Endothelial cell of umbilical vein (primary cell): ENCODE data around the gene C6orf136. TPM values are rescaled to one million over a fixed set of nuclear protein-coding genes. Genes with fewer than 3 reads are reported as not detected.

Source experiments
- Bru-seq: library from RNA; stranded (reverse); fragments of 400-500 nt; gene quantifications from one replicate; lab custom pipeline; 2021; lab: Mats Ljungman, UMichigan
- BruChase-seq, 2 experiments: library from RNA; stranded (reverse); fragments of 400-500 nt; gene quantifications; one replicate each; lab custom pipeline; 2021; lab: Mats Ljungman, UMichigan
- BruUV-seq: library from RNA; stranded (reverse); fragments of 400-500 nt; replicated peaks from 2 replicates; lab custom pipeline; 2021; lab: Mats Ljungman, UMichigan
- CTCF ChIA-PET: fragments of 300-600, 350-600 bp; sonication (Branson Sonifier 250); formaldehyde crosslinking; loops from one replicate; lab custom pipeline; 2021; ENCODE audit warnings: antibody characterized with exemption, inconsistent platforms; lab: Charles Lee
- POLR2A ChIA-PET: fragments of 300-600, 350-600 bp; sonication (Branson Sonifier 250); formaldehyde crosslinking; loops from one replicate; lab custom pipeline; 2021; ENCODE audit warnings: antibody characterized with exemption, inconsistent platforms; lab: Charles Lee
- DNase-seq: peaks from one replicate; pipeline ENCODE4 v3.0.0-alpha.2; 2011; ENCODE audit warnings: low read depth, low spot score
- FAIRE-seq: peaks from 2 replicates; lab custom pipeline; 2011; peaks lifted over from hg19 to GRCh38; lab: Jason Lieb, UNC
- H2AFZ ChIP-seq: 2 replicates; pipeline ENCODE4 v1.6.0; 2012; ENCODE audit warnings: low read depth, low read length, control low read depth, inconsistent platforms
- H3K27ac ChIP-seq: 2 replicates; pipeline ENCODE4 v1.5.1; 2011; ENCODE audit warnings: low read depth, mild to moderate bottlenecking, control low read depth, low read length, moderate library complexity; ENCODE audit not compliant: insufficient read depth
- H3K27me3 ChIP-seq, 2 experiments: 2 replicates each; pipeline versions ENCODE4 v1.6.0 to v1.6.1; 2011; ENCODE audit warnings: low read length in 2 of 2, mixed read lengths in 1 of 2; ENCODE audit not compliant: control insufficient read depth in 2 of 2, insufficient read depth in 2 of 2
- H3K36me3 ChIP-seq, 2 experiments: 2 replicates in 1 of 2; 3 replicates in 1 of 2; pipeline ENCODE4 v1.5.1; 2011; ENCODE audit warnings: low read length in 2 of 2, mild to moderate bottlenecking in 1 of 2, moderate library complexity in 1 of 2; ENCODE audit not compliant: control insufficient read depth in 2 of 2, insufficient read depth in 2 of 2; ENCODE audit errors: extremely low read depth in 1 of 2
- H3K4me1 ChIP-seq: 3 replicates; pipeline ENCODE4 v1.5.1; 2011; ENCODE audit warnings: mild to moderate bottlenecking, low read length; ENCODE audit not compliant: control insufficient read depth, insufficient read depth; ENCODE audit errors: extremely low read depth
- H3K4me2 ChIP-seq: 2 replicates; pipeline ENCODE4 v1.6.1; 2011; ENCODE audit warnings: low read length, control low read depth, mixed read lengths; ENCODE audit not compliant: insufficient read depth
- H3K4me3 ChIP-seq, 3 experiments: fragments of 200-600 bp in 1 of 3; sonication (generic), shearing (Covaris generic) in 1 of 3; replicated peaks in 1 of 3; 2 replicates each; pipeline ENCODE4 v1.5.1; 2011 to 2016; ENCODE audit warnings: control low read depth in 3 of 3, low read length in 3 of 3, mild to moderate bottlenecking in 2 of 3, inconsistent platforms in 1 of 3, low read depth in 1 of 3, moderate library complexity in 1 of 3; ENCODE audit not compliant: insufficient read depth in 1 of 3
- H3K79me2 ChIP-seq: 2 replicates; pipeline ENCODE4 v1.6.0; 2012; ENCODE audit warnings: low read length, inconsistent platforms; ENCODE audit not compliant: control insufficient read depth, insufficient read depth
- H3K9ac ChIP-seq: replicated peaks from 2 replicates; pipeline ENCODE3; 2011; ENCODE audit warnings: low read length, control low read depth; ENCODE audit not compliant: insufficient read depth; ENCODE audit errors: extremely low read depth
- H3K9me1 ChIP-seq: replicated peaks from 3 replicates; pipeline ENCODE4 v1.6.0; 2011; ENCODE audit warnings: mild to moderate bottlenecking, low read length; ENCODE audit not compliant: control insufficient read depth, insufficient read depth; ENCODE audit errors: extremely low read depth
- H3K9me3 ChIP-seq: replicated peaks from 2 replicates; pipeline ENCODE4 v1.5.1; 2012; ENCODE audit warnings: low read length, inconsistent platforms; ENCODE audit not compliant: control insufficient read depth, insufficient read depth
- H4K20me1 ChIP-seq: replicated peaks from 2 replicates; pipeline ENCODE3; 2011; ENCODE audit warnings: mild to moderate bottlenecking, low read length; ENCODE audit not compliant: control insufficient read depth, insufficient read depth; ENCODE audit errors: extremely low read depth
- EZH2 ChIP-seq: IDR thresholded peaks from 2 replicates; pipeline ENCODE4 v1.6.1; 2012; ENCODE audit warnings: borderline replicate concordance, low read depth, mild to moderate bottlenecking, moderate library complexity, low read length, inconsistent platforms; ENCODE audit not compliant: severe bottlenecking
- FOS ChIP-seq: IDR thresholded peaks from 2 replicates; pipeline ENCODE4 v1.6.1; 2011; ENCODE audit warnings: mild to moderate bottlenecking, low read length, moderate library complexity, borderline replicate concordance; ENCODE audit not compliant: insufficient read depth
- GATA2 ChIP-seq: IDR thresholded peaks from 2 replicates; pipeline ENCODE4 v1.7.0; 2011; ENCODE audit warnings: low read depth, mild to moderate bottlenecking, moderate library complexity, mixed read lengths, low read length; ENCODE audit not compliant: insufficient read length, insufficient read depth
- JUN ChIP-seq: IDR thresholded peaks from 2 replicates; pipeline ENCODE4 v1.6.1; 2011; ENCODE audit warnings: borderline replicate concordance, low read depth; ENCODE audit not compliant: insufficient read length, insufficient read depth
- POLR2AphosphoS5 ChIP-seq: IDR thresholded peaks from 2 replicates; pipeline ENCODE4 v1.6.1; 2012; ENCODE audit warnings: low read depth, mild to moderate bottlenecking, control low read depth, low read length, moderate library complexity; ENCODE audit not compliant: insufficient read depth
- dilution Hi-C: fragments of 300-500 bp; cut with MboI; formaldehyde crosslinking; loops from one replicate; pipeline ENCODE4 v1.15.0; 2019; ENCODE audit warnings: low sequenced_read_pairs; ENCODE audit not compliant: extremely low pct_ligation_motif_present
- intact Hi-C: fragments of 100-400 bp; cut with micrococcal nuclease; formaldehyde crosslinking; loops from one replicate; pipeline ENCODE4 v1.10.0; 2022
- long read RNA-seq: library from polyadenylated mRNA; stranded (forward); transcript quantifications from one replicate; pipeline ENCODE4 v2.0.0, GENCODE V29; 2021
- polyA minus RNA-seq, 3 experiments: library from RNA; depleted of rRNA, polyadenylated mRNA; stranded (reverse); fragments of >200 nt; gene quantifications; 1 replicate in 1 of 3; 2 replicates in 2 of 3; pipeline ENCODE4 v1.2.3, GENCODE V29; 2011
- polyA plus RNA-seq, 4 experiments: library from polyadenylated mRNA; depleted of rRNA in 3 of 4; stranded (reverse) in 3 of 4; unstranded in 1 of 4; fragments of >200 nt; gene quantifications; 2 replicates each; pipeline versions ENCODE4 v1.2.1 to v1.2.3, GENCODE V29; 2011 to 2012; ENCODE audit warnings: missing spikeins in 1 of 4
- total RNA-seq: library from RNA; stranded (reverse); gene quantifications from 2 replicates; pipeline ENCODE4 v1.2.3, GENCODE V29; 2021
- TF ChIP-seq, protein P1 (sequence below): IDR thresholded peaks from 2 replicates; pipeline ENCODE4 v1.6.1; 2011; ENCODE audit not compliant: insufficient read depth, insufficient read length

The C6orf136 gene, protein sequence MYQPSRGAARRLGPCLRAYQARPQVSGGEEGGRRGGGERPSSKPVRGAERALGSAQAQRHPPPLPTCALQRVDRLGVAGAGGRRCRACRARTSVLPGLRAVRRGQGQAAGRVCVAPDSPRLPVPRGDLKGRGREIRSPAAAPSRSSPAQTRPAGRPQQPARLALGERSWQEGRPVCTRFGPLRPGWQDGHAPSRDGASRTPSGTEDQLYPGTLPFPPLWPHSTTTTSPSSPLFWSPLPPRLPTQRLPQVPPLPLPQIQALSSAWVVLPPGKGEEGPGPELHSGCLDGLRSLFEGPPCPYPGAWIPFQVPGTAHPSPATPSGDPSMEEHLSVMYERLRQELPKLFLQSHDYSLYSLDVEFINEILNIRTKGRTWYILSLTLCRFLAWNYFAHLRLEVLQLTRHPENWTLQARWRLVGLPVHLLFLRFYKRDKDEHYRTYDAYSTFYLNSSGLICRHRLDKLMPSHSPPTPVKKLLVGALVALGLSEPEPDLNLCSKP
- total RNA-seq (18.5 and 21.0 TPM in 2 replicates), polyA plus RNA-seq (19.1 and 20.2 TPM in 2 replicates), polyA minus RNA-seq (17.4 and 17.5 TPM in 2 replicates), Bru-seq, nascent RNA (percentile 58 among the genes with signal in this experiment), BruChase-seq, experiment 1, labeled RNA remaining after a 6-hour chase (percentile 71 among the genes with signal in this experiment), BruChase-seq, experiment 2, labeled RNA remaining after a 2-hour chase (percentile 70 among the genes with signal in this experiment)
- polyA plus RNA-seq (2011; cell fraction: cytosol; rRNA removed) = 12.3 and 13.2 TPM in 2 replicates
- 41.5 and 46.2 TPM in 2 replicates for polyA plus RNA-seq (2011; cell fraction: nucleus; rRNA removed)
- 11.7 and 11.9 TPM in 2 replicates for polyA plus RNA-seq (2012)
- 9.0 TPM for polyA minus RNA-seq (2011; cell fraction: cytosol; rRNA and poly(A)+ RNA removed)
- polyA minus RNA-seq (2011; cell fraction: nucleus; rRNA and poly(A)+ RNA removed) = 8.1 and 11.1 TPM in 2 replicates
- long read RNA-seq, transcript C6orf136-203 (6 exons, 1,402 nt) = major isoform, 14 of 21 reads
- long read RNA-seq, partial matches to known transcripts = 2 of 21 reads
- long read RNA-seq, other reads (novel, unspliced or antisense) = 3 of 21 reads

DNA sequence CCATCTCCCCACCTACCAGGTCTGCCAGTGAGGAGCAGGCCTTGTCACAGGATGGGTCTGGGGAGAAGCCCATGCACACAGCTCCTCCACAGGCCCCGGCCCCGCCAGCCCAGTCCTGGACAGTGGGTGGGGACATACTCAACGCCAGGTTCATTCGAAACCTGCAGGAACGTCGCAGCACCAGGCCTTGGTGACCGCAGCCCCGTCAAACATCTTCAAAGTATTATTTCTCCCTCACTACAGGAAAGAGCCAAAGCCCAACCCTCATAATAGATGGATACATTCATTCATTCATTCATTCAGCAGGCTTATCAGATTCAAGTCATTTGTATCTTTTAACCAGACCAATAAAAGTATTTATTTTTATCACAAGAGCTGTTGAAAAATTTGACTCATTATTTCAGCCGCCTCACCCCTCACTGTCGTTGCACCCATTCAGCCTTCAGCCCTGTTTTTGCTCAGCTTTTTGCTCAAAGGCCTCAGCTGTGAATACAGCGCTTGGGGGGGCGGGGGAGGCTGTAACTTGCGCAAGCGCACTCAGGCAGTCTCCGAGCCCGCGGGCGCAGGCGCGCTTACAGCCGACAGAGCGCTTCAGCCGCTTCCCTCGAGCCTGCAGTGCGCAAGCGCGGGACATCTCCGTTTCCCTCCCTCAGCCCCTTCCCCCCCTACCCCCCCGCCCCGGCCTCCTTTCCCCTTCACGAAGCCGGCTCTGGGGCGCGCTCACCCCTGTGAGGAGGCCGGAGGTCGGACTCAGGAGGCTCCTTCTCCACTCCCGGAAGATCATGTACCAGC lies at the start of gene C6orf136:
TSS of gene C6orf136 (plus strand) at position 684 of the 792 bp plus-strand sequence. CDS start at position 783, 99 bp downstream.
- CTCF ChIA-PET = interaction anchor here (0.6 kb wide), 1 partner anchor 75 kb away, joined by 3 read pairs; no protein-coding TSS in a partner anchor

More for the DNA sequence above, at the start of gene C6orf136:
- intact Hi-C loops (loop anchor here (1.0 to 2.0 kb wide), 3 partner anchors 27 to 74 kb away; partner anchors contain the start of genes DHX16, MRPS18B, PPP1R10 and TUBB), dilution Hi-C loops (no loop called here)
- Histone ChIP-seq H3K79me2 (peaks cover 20% of the 10 kb centered on the region), H4K20me1 (no peaks in the 10 kb centered on the region), H3K9me3 (no peaks in the 10 kb centered on the region), H3K9me1 (no peaks in the 10 kb centered on the region), H3K27me3 (no peaks in the 10 kb centered on the region), H3K27ac (peak within 1 kb of the TSS; percentile 26), H3K4me1 (peaks cover 8% of the 10 kb centered on the region), H3K9ac (peak within 1 kb of the TSS; percentile 76), H2AFZ (peak within 1 kb of the TSS; percentile 88), H3K36me3 (peaks cover 2 to 5% of the 10 kb centered on the region in 2 experiments), H3K4me3 (peak within 1 kb of the TSS; percentile 70 to 99 (median 76)), H3K4me2 (peak within 1 kb of the TSS; percentile 87)
- TF ChIP-seq FOS (no peak), GATA2 (no peak), JUN (no peak), POLR2AphosphoS5 (no peak), EZH2 (no peak)
- TF ChIP-seq, protein P1, sequence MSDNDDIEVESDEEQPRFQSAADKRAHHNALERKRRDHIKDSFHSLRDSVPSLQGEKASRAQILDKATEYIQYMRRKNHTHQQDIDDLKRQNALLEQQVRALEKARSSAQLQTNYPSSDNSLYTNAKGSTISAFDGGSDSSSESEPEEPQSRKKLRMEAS = no peak
- POLR2A ChIA-PET = no interaction called here
- DNase-seq = peak; percentile 93
- BruUV-seq = no TSS peak
- FAIRE-seq = peak; percentile 98
